ENCODE data around the gene DYNC1H1.
"Not testable (repeated sequence)": the region's sequence is repeated elsewhere in the genome, so short reads cannot be mapped to it uniquely, and the experiment has no call there.

DYNC1H1 gene

DNA sequence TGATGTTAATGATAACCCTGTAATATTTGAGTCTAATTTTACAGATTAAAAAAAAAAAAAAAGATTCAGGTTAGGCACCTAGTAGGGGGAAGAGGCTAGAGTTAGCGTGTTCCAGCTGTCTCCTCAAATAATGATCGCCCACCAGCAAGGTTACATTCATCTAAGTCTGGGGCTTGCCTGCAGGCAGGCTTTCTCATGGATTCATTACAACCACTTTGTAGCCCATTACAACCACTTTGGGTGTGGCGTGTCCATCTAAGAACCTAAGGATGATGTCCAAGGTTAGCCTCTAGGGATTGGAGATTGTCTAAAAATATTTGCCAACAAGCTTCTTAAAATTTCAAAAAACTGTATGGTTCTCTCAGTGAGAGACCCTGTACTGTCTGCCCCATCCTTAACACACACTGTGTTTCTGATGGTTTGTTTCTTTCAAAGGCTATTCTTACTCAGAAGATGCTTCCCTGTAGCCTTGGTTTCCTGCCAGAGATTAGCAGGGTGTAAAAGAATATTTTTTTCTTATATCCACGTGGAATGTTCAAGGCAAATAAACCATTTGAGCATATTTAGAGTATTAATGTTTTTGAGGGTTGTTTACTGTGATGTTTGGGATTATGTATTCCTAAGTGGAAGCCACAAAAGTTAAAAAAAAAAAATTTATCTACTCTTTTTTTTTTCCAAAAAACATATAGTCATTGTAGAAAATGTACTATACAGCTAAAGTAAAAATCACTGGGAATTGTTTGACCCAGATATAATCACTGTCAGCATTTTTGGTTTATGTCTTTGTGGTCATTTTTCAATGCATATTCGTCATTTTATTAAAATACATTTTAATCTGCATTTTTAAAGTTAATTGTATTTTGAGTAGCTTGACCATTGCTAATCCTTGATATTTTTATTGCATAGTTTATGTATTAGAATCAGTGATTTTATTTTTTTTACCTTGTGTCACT, 1.7 kb downstream of the DYNC1H1 start:
- no peak for DNase-seq

DNA sequence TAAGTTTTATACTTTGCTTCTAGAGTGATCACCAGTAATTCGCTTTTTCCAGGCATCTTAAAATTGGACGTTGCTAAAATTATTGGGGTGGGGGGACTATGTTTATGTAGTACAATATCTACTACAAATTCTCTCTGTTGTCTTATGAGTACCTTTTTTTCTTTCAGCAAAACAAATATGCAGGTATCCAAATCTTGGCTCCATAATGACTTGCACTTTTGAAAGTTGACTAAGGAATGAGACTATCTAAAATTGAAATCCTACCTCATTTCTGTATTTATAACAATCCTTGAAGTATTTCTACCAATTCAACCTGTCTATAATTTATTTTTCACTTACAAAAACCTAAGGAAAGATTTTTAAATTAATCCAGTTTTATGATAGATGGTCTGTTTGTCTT, 2.4 kb downstream of the DYNC1H1 start:
- no peak for DNase-seq

DNA sequence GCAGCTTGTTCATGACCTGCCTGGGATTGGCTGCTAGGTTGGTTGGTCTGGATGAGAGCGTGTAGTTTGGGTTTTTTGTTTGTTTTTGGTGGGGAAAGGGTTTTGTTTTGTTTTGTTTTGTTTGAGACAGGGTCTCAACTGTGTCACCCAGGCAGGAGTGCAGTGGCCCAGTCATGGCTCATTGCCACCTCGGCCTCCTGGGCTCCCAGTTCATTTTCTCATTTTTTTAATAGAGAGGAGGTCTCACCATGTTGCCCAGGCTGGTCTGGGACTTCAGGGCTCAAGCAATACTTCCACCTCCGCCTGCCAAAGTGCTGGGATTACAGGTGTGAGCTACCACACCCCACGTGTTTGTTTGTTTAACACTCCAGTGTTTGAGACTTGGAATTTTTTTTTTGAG, 3.8 kb downstream of the DYNC1H1 start:
- DNase-seq, result no peak

DNA sequence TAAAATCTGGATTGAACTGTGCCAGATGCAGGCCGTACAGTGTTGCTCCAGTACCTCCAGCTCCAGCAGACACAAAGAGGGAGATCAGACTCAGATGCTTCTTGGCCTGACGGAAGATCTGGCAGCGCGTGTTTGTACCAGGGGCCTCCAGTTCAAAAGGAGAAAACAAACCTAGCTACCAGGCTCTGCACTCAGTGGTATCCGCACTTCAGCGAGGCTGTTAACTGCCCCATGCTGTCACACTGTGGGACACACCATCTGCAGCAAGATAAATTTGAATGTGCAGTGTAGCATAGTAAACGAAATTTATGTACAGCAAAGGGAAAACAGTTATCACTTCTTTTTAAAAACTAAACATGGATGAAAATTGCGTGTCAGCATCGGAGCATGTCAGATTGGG, 5.1 kb downstream of the DYNC1H1 start:
- no peak for DNase-seq

DNA sequence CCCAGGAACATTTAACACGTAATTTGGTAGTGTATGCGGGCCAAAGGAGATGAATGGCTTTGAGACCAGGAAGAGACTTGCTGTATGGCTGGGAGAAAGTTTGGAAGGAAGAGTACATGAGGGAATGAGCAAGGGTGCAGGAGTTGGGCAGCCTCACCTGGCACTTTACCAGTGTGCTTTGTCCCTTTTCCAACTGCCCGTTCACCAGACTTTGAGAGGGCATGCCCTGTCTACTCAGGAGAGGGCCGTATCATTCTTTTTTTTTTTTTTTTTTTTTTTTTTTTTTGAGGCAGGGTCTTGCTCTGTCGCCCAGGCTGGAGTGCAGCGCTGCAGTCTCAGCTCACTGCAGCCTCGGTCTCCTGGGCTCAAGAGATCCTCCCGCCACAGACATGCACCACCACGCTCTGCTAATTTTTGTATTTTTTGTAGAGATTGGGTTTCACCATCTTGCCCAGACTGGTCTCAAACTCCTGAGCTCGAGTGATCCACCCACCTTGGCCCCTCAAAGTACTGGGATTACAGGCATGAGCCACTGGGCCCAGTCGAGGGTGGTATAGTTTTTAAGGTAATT, 6.5 kb downstream of the DYNC1H1 start:
- no peak for DNase-seq

DNA sequence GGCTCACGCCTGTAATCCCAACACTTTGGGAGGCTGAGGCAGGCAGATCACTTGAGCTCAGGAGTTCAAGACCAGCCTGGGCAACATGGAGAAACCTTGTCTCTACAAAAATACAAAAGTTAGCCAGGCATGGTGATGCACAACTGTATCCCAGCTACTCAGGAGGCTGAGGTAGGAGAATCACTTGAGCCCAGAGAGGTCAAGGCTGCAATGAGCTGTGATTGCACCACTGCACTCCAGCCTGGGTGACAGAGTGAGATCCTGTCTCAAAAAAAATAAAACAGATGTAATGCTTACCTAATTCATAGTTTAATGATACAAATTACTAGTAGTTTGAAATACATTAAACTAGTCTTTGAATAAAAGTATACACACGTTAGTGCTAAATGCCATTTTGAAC, 7.1 kb downstream of the DYNC1H1 start:
- DNase-seq, result not testable (repeated sequence)

DNA sequence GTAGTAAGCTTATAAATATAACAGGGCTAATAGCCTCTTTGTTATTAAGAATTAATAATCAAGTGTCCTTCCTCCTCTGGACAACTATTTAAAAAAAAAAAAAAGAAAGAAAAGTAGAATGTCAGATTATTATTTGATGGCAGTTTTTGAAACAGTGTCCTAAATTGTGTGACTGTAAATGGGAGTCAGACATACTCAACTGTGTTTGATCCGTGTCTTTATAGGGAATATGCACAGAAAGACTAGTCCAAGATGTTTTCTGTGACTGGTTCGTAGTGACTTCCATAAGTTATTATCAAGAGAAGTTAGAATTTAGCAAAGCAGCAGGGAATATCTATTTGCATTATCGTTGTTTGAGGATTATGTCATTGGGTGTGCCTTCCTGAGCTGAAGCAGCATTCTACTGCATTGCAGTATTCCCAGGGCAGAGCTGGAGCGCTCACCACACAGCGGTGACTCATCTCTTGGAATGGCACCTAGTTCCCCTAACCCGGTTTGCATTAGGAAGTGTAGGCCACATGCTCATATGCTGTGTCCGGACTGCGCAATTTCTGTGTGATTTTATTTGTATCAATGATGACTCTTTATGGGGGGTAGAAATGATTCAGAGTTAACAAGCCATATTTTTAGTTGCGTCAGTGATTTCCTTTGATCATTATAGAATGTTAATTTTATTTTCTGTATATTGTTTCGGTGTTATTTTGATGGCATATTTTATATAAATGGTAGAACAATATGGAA, 7.9 kb downstream of the DYNC1H1 start:
- no peak for DNase-seq

DNA sequence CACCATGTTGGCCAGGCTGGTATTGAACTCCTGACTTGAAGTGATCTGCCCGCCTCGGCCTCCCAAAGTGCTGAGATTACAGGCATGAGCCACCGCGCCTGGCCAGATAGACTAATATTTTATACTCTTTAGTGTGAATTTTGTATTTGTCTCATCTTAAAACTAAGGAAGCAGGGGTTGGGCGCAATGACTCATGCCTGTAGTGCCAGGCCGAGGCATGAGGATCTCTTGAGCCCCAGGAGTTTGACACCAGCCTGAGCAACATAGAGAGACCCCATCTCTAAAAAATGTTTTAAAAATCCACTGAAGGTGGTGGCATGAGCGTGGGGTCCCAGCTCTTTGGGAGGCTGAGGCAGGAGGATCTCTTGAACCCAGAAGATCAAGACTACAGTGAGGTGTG, 9.0 kb downstream of the DYNC1H1 start:
- DNase-seq, result no peak

DNA sequence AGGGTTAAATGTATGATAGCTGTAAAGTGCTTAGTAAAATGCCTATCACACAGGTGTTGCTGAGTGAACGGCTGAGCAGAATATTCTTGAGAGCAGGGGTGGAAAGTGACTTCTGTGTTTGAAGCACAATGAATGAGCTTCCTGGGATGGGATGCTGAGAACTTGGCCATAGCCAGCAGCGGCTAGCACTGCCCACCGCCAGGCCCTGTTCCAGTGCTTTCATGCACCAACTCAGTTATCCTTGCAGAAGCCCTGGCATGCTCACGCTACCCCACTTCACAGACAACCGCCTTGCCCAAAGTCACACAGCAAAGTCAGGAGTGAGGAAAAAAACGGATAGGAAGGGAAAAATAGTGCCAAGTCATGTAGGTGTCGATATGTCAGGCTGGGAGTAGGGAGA, 10.9 kb downstream of the DYNC1H1 start:
- DNase-seq, result no peak

DNA sequence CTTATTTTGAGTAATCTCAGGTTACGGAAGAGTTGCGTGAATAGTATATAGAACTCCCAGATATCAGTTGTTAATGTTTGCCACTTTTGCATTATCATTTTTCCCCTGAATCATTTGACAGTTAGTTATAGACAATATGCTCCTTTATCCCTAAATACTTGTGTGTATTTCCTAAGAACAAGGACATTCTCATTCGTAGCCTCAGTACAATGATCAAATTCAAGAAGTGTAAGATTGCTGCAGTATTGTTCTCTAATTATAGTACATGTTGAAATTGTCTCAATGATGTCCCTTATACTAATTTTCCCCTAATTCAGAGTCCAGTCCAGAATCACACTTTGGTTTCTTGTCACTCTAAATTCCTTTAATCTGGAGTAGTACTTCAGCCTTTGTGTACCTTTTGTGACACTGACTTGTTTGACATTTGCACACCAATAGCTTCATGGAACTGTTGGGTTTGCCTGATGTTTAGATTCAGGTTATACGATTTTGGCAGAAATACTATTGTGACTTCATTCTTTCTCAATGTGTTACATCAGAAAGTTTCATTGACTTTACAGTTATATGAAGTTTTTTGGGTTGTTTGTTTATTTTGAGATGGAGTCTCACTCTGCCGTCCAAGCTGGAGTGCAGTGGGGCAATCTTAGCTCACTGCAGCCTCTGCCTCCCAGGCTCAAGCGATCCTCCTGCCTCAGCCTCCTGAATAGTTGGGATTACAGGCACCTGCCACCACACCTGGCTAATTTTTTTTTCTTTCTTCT, 13.1 kb downstream of the DYNC1H1 start:
- no peak for DNase-seq

DNA sequence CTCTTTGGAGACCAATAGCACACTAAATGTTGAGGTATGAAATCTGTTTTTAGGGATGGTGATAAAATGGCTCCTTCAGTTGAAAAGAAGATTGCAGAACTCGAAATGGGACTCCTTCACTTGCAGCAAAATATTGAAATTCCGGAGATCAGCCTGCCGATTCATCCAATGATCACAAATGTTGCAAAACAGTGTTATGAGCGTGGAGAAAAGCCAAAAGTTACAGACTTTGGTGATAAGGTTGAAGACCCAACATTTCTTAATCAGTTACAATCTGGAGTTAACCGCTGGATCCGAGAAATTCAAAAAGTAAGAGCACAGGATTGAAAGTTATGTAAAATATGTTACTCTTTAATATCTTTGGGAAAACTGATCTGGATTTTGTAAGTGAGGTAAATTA, 15.3 kb downstream of the DYNC1H1 start:
- DNase-seq, result no peak

DNA sequence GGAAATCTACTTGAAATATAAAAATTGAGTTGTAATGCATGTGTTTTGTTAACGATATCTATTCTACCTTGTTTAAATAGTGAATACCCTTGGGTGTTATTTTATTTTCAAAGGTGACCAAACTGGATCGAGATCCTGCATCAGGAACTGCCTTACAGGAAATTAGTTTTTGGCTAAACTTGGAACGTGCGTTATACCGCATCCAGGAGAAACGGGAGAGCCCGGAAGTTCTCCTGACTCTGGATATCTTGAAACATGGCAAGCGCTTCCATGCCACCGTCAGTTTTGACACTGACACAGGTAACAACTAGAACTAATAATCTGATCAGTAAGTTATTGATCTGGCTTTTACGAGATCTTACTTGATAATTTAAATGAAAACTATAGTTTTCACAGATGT, 15.9 kb downstream of the DYNC1H1 start:
- no peak for DNase-seq

DNA sequence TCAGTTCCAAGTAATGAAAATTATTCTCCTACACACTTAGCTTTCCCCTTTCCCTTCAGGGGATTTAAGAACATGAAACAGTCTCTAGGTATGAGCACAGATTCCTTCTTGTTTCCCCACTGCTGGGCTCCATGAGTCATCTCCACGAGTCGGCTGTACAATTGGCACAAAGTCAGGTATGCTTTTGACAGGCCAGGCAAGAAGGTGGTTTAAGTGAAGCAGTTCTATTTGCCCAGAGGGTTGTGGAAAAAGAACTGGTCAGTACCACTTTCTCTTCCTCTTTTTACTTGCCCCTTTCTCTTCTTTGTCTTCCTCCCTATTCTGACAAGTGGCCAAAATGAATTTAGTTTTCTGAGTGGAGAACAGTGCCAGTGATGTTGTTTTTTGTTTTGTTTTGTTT, 16.3 kb downstream of the DYNC1H1 start:
- no peak for DNase-seq

DNA sequence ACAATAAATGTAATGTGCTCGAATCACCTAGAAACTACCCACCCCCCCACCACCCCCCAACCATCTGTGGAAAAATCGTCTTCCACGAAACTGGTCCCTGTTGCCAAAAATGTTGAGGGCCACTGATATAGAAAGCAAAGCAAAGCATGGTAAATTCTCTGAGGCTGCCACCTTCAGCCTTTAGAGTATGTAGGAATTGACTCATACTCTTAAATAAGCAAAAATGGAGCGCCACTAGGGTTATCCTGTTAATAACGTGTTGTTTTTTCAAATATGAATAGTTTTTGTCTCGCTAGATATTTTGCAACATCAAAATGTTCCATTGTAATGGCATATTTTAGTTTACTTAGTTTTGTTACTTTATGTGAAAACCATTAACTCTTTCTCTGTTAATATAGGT, 18.2 kb downstream of the DYNC1H1 start:
- no peak for DNase-seq

DNA sequence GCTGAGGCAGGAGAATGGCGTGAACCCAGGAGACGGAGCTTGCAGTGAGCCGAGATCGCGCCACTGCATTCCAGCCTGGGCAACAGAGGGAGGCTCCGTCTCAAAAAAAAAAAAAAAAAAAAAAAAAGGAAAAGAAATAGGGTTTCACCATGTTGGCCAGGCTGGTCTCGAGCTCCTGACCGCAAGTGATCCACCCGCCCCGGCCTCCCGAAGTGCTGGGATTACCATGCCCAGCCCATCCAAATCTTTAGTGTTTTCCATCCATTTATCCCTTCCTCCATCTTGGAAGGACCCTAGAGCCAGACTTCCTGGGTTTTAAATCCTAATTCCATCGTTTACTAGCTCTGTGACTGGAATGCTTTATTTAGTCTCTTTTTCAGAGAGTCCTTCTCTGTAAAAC, 20.5 kb downstream of the DYNC1H1 start:
- not testable (repeated sequence) for DNase-seq

DNA sequence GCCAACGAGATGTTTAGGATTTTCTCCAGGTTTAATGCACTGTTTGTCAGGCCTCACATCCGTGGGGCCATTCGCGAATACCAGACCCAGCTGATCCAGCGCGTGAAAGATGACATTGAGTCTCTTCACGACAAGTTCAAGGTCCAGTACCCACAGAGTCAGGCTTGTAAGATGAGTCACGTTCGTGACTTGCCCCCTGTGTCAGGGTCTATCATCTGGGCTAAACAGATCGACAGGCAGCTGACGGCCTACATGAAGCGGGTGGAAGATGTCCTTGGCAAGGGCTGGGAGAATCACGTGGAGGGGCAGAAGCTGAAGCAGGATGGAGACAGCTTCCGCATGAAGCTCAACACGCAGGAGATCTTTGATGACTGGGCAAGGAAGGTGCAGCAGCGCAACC, 21.6 kb downstream of the DYNC1H1 start:
- no peak for DNase-seq

DNA sequence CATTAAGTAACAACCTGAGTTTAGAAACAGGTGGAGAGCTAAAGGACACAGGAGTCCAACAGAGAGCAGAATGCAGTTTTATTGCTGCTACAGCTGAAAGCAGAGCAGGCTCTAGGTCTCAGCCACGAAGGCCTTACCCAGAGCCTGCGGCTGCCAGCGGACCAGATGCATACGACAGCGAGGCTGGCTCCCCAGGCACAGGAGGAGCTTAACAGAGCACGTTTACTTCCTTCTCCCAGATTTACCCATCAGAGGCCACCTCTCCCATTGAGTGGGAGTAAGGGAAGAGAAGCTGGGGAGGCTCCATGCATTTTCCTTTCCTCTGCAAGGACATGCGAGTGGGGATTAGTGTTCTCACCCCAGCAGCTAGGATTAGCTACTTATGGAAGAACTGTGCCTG, 22.6 kb downstream of the DYNC1H1 start:
- no peak for DNase-seq

DNA sequence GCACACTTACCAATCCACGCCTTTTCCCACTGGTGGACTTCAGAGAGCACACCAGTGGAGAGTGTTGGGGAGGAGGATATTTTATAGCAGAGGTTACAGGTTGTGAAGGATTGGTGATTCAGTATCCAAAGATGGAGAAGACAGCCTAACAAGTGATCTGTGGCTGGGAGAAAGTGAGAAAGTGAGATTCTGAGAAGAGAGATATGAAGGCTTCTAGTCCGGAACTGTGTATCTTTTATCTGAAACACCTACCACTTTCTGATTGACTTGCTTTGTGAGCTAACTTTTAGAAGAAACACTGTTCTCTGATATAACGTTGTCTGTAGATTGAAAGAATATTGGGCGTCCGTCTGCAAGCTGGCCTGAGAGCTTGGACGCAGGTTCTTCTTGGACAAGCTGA, 24.0 kb downstream of the DYNC1H1 start:
- no peak for DNase-seq

DNA sequence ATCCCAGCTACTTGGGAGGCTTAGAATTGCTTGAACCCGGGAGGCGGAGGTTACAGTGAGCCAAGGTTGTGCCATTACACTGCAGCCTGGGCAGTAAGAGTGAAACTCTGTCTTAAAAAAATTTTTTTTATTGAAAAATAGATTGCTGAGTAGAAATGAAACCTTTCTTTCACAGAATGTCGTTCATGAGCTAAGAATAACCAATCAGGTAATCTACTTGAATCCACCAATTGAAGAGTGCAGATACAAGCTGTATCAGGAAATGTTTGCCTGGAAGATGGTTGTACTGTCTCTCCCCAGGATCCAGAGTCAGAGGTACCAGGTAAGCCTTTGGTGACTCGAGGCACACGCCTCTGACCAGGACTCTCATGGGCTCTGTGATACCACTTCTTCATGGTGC, 27.0 kb downstream of the DYNC1H1 start:
- DNase-seq, result no peak

DNA sequence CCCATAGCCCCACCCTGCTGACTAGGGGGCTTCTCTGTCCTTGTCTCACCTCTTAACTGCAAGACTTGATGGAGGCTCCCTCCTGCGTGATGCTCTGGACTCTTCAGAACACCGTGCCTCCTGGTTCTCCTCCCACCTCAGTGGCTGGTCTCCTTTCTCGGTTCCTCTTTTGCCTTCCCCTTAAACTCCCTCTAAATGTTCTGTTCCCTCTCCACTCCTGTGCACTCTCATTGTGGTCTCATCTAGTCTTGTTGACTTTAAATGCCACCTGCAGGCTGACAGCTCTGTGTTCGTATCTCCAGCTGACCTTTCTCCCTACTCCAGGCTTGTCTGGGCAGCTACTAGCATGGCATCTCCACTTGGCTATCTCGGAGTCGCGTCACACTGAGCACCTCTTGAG, 28.3 kb downstream of the DYNC1H1 start:
- no peak for DNase-seq

DNA sequence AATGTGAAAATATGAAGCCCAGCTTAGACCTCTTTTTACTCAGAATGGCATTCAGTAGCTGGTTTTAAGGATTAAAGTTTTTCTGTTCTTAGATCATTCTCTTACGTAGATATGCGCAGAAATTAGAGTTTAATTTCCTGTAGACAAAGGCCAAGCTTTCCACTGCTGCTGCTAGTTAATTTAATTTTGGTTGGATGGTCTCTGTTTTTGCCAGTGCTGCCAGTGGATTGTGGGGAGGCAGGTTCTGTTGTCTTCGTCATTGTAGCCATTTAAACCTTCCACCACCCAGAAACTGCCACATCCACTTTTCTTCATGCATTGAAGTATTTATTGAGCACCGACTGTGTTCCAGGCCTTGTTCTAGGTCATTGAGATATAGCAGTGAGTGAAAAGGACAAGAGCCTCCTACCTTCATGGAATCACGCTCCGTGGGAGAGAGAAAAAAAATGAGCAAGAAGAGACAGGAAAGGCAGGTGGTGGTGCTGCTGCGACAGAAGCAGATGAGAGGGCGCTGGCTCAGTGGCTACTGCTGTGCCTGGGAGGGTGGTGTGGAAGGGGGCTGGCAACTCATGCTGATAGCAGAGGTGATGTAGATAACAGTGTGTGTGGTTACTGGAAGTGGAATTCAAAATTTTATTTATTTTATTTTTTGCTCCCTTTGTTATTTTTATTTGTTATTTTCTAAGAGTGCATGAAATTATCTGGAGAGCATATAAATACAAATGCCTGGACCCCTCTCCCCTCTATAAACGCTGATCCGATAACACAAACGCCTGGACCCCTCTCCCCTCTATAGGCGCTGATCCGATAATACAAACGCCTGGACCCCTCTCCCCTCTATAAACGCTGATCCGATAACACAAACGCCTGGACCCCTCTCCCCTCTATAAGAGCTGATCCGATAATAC, 33.3 kb downstream of the DYNC1H1 start:
- DNase-seq, result no peak

DNA sequence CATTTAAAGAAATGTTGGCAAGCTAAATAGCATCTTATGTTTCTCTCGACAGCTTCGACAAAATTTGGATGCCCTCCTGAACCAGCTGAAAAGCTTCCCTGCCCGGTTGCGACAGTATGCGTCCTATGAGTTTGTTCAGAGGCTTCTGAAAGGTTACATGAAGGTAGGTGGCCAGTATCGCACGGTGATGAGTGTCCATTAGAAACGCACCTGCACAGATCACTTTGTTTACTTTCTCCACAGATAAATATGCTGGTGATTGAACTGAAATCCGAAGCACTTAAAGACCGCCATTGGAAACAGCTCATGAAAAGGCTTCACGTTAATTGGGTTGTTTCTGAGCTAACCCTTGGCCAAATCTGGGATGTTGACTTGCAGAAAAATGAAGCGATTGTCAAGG, 36.5 kb downstream of the DYNC1H1 start:
- no peak for DNase-seq
